HTERT RPE-1 (cell line): ENCODE data around the gene ZNF764.

Experiments used
- in situ Hi-C: fragments of 300-500 bp; cut with MboI; formaldehyde crosslinking; loops from 4 replicates; pipeline ENCODE4 v1.14.3; 2020; ENCODE audit warnings: low sequenced_read_pairs

Gene ZNF764

DNA sequence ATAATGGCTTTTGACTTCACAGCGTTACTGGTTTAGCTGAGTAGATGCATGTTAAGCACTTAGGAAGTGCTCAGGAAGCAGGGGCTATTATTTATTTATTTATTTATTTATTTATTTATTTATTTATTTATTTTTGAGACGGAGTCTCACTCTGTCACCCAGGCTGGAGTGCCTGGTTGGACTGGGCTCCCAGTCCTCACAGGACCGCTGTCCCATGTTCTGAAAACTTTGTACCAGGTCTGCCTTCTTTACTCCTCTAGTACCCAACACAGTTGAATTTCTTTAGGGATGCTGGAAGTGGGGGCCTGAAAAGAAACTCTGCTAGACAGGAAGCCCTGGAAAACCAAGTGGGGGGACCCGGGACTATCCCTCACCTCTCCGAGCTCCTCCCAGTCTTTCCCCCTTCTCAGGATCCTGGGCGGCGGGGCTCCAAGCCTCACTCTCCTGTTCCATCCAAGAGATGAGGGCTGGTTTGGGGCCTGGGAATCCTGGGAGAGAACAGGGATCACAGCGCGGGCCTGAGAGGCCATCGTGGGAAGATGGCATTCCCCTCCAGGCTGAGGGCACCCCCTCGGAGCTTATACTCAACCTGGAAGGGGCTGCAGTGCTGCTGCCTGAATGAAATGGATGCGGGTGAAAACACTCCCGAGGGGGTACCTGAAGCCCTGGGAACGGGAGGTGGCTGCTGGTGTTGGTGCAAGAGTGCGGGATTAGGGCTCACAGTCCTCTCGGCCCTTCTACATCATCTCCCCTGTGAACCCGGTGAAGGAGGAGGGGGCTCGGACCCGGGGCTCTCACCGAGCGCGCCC lies 12.7 kb upstream of the ZNF764 start:
- in situ Hi-C loops: no loop called here

DNA sequence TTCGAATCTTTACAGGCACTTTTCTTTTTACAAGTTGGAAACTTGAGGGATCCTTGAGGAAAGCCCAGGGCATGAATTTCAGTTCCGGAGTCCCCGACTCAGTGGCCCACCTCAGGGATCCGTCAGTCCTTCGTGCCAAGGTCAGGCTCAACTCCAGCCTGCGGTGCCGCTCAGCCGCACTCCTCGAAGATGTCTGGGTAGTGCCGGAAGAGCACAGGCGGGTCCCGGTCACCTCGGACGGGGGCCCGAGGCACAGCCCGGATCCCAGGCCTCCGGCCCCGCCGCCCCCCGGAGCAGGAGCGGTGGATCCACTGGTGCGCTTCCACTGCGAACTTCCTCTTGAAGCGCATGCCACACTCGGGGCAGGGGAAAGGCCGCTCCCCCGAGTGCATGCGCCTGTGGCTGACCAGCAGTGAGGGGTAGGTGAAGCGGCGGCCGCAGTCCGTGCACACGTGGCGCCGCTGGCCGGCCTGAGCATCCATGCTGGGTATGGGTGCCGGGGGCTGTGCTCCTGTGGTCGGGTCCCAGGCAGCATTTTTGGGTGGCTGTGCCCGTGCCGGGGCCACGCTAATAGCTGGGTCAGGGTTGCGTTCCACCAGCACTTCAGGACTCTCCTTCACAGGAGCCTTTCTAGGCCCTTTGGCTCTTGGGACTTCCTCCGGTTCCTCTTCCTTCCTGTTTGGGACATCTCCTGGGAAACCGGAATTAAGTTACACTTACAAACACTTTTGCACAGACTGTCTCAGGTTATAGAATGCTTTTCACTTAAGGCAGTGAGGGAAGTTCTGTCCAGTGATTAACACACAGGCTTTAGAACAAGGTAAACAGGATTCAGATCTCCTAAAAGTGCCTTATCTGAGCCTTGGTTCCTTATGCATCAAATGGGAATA lies 11.8 kb upstream of the ZNF764 start:
- in situ Hi-C loops: no loop called here

DNA sequence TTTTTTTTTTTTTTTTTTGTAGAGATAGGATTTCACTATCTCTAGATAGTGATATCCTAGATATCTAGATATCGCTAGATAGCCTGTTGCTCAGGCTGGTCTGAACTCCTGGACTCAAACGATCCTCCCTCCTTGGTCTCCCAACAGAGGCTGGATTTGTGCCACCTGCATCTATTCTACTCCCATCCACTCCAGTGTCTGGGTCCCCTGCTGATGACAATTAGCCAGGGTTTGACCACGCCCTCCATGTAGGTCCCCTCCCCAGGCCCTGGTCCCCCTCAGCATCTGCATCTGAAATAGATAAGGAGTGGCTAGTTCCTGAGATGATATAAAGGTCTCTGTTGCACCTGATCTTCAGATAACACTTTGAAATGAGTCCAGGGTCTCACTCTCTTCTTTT lies 11.1 kb upstream of the ZNF764 start:
- in situ Hi-C loops: no loop called here

- in situ Hi-C loops: no loop called here
Observed at GRCh38 chr16:30567991-30568638, 9.9 kb upstream of the ZNF764 start.

DNA sequence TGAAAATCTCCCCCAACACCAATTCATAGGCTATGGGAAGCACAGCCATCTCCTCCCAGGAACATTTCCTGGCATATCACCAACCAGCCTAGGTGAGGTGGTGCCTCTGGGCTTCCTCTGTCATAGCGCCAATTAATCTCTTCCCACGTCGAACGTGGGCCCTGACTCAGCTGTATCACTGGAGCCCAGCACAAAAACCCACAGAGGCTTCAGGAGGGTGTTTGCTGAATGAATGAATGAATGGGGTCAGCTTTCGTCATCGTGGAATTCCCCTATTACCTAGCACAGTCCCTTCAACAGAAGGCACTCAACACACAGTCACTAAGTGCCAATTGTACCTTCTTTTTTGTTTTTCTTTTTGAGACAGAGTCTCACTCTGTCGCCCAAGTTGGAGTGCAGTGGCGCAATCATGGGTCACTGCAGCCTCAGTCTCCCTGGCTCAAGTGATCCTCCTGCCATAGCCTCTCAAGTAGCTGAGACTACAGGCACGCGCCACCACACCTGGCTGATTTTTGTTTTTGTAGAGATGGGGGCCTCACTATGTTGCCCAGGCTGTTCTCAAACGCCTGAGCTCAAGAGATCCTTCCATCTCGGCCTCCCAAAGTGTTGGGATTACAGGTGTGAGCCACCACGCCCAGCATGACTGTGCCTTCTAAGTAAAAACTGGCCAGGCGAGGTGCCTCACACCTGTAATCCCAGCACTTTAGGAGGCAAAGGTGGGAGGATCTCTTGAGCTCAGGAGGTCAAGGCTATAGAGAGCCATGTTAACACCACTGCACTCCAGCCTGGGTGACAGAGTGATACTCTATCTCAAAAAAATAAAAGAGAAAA lies 9.2 kb upstream of the ZNF764 start:
- in situ Hi-C loops: no loop called here

DNA sequence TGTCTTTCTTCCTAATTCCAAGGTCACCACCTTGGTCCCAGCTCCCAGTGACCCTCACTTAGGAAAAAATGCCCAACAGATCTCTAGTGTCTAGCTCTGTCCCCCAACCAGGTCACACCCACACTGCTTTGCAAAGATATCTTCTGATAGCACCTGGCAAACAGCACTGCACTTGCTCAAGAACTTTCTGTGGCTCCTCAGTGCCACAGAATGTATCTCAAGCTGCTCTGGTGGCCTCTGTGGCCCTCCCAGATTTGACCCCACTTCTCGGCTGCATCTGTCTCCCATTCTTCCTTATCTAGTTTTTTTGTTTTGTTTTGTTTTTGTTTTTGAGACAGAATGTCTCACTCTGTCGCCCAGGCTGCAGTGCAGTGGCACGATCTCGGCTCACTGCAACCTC lies 8.4 kb upstream of the ZNF764 start:
- in situ Hi-C loops: no loop called here

- in situ Hi-C loops: no loop called here
Observed at GRCh38 chr16:30565984-30566383, 7.8 kb upstream of the ZNF764 start.

- in situ Hi-C loops: no loop called here
Observed at GRCh38 chr16:30565526-30565925, 7.4 kb upstream of the ZNF764 start.

- in situ Hi-C loops: no loop called here
Observed at GRCh38 chr16:30562021-30562420, 3.8 kb upstream of the ZNF764 start.

DNA sequence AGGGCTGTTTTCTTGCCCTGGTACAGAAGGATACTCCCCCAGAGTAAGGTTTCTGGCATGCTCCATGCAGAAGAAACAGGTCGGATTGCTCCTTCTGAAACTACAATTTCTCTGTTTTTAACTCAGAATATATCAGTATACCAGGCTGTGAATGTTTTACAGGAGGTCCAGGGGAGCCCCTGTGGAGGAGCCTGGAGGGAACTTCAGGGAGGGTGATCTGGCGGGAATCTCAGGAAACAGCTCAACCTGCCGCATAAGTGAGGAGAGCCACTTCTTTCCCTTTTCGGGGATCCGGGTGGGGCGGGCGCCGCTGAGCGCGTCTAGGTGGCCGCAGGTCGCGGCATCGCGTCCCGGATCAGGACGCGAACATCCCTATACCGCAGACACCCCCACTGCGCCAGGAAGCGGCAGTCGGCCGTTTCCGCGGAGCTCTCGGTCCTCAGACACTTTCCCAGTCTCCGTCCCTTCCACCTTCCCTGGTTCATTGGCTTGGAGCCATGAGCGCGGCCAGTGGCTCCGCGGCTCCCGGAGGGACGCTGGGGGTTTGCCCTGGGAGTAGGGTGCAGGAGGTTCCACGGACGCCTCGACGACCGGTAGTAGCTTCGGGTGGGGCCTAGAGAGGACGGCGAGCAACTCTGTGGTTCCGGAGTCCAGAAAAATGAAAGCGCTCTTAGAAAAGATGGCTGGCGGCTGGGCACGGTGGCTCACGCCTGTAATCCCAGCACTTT lies 3.1 kb upstream of the ZNF764 start:
- in situ Hi-C loops: no loop called here

- in situ Hi-C loops: no loop called here
Observed at GRCh38 chr16:30559690-30560089, 1.5 kb upstream of the ZNF764 start.

- in situ Hi-C loops: no loop called here
Observed at GRCh38 chr16:30558789-30559377, 709 bp upstream of the ZNF764 start.

- in situ Hi-C loops: no loop called here
Observed at GRCh38 chr16:30557707-30557956, 542 bp downstream of the ZNF764 start.

GRCh38 chr16:30556125-30556473 lies 2.1 kb downstream of the ZNF764 start:
- in situ Hi-C loops: no loop called here

DNA sequence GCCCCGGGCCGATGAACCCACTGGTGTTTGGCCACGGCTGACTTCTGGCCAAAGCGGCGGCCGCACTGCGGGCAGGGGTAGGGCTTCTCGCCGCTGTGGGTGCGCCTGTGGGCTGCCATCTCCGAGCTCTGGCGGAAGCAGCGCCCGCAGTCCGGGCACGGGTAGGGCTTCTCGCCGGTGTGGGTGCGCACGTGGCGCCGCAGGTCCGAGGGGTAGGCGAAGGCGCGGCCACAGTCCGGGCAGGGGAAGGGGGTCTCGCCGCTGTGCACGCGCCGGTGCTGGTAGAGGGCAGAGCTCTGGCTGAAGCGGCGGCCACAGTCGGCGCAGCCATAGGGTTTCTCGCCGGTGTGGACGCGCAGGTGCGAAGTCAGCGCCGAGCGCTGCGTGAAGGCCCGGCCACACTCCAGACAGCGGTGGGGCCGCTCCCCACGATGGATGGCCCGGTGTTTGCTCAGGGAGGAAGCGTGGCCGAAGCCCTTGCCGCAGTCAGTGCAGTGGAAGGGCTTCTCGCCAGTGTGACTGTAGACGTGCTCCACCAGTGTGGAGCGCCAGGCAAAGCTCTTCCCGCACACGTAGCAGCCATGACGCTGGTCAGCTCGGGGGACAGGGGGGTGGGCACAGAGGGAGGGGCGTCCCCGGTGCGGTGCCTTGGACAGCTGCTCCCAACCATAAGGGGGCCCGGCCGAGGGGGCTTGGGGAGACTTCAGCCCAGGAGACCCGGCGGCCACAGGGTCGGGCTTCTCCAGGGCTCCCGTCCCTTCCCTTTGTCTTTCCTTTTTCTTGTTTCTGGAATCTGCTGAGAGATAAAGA lies 2.7 kb downstream of the ZNF764 start:
- in situ Hi-C loops: no loop called here

DNA sequence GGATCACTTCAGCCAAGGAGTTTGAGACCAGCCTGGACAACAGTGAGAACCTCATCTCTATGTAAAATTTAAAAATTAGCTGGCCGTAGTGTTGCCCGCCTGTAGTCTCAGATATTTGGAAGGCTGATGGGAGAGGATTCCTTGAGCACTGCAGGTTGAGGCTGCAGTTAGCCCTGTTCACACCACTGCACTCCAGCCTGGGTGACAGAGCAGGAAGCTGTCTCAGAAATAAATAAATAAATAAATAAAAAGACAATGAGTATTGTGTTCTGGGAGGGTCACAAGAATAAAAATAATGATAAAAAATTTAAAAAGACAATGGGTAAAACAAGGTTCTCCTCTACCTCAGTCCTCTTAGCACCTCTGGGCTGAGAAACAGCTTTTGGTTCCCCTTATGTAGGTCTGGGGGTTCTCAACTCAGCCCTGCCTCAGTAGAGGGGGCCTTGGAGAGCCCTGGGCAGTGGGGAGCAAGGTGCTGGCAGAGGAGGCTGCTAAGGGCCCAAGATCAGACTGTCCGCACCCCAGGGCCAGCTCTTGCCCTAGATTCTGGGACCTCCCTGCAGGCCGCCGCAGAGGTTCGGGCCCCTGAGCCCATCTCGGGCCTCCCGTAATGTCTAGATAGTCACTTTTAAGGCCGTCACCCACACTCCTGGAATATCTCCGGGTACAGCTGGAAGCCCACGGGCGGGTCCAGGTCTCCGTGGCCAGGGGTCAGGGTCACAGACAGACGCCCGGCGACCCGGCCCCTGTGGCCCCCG lies 3.4 kb downstream of the ZNF764 start:
- in situ Hi-C loops: no loop called here

DNA sequence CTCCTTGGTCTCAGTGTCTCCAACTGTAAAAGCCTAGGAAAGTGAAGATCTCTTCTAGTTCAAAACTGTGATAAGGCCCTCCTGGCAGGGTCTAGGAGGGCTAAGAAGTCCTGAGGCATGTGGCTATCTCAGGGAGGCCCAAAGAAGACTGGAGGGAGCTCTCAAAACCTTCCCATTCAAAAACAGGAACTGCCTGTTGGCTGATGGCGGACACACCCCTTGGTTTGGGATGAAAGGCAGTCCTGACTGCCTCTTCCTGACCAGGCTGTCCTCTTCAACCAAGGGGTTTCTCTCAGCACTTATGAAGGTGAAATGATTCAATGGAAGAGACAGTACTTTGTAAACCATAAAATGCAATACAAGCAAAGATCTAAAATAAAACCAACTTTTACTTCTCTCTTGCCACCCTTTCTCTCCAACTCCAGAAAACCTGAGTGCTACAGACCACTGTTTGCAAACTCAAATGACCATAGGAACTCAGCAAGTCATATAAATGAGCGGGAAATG lies 4.7 kb downstream of the ZNF764 start:
- in situ Hi-C loops: no loop called here

GRCh38 chr16:30552956-30553355 lies 5.2 kb downstream of the ZNF764 start:
- in situ Hi-C loops: no loop called here
